CD4-positive, alpha-beta T cell treated with Interleukin-1 beta for 1 hour (primary cell): Measurements from ENCODE around the gene GGNBP2.
A peak's percentile ranks its signal among the peaks of the same experiment; 100 is the strongest.
"Not testable (repeated sequence)": the region's sequence is repeated elsewhere in the genome, so short reads cannot be mapped to it uniquely, and the experiment has no call there.

Experiments used
- DNase-seq, 2 donors: peaks; one replicate each; pipeline ENCODE4 v3.0.0-alpha.2; 2020 to 2022

GGNBP2 gene

GRCh38 chr17:36544307-36545076 lies at the start of gene GGNBP2:
Gene GGNBP2 (plus strand): TSS chr17:36544919. CDS start chr17:36545725, 806 bp downstream.
- peak; percentile 91 to 94 for DNase-seq

- DNase-seq = no peak
These were observed 49.6 kb upstream of the GGNBP2 start for GRCh38 chr17:36495076-36495578.

- DNase-seq = no peak
These were observed 48.5 kb upstream of the GGNBP2 start for GRCh38 chr17:36496018-36496789.

DNA sequence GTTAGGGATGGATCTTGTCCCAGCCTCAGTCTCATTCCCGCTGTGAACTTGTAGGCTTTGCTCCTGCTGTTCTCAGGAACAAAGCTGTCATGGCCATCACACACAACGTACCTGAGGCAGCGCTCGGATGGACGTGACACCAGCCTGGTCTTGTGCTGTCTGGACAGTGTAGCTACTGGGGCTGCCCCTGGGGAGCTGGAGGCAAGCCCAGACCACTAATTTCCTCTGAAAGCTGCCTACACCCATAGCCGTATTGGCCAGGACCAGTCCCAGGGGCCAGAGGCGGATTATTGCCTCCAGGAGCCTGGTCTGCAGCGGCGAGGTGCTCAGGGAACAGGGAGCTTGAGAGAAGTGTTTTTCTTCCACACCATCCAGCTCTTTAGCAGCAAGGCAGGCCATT lies 46.6 kb upstream of the GGNBP2 start:
- DNase-seq = no peak

GRCh38 chr17:36498560-36499300 lies 46.0 kb upstream of the GGNBP2 start:
- no peak for DNase-seq

DNA sequence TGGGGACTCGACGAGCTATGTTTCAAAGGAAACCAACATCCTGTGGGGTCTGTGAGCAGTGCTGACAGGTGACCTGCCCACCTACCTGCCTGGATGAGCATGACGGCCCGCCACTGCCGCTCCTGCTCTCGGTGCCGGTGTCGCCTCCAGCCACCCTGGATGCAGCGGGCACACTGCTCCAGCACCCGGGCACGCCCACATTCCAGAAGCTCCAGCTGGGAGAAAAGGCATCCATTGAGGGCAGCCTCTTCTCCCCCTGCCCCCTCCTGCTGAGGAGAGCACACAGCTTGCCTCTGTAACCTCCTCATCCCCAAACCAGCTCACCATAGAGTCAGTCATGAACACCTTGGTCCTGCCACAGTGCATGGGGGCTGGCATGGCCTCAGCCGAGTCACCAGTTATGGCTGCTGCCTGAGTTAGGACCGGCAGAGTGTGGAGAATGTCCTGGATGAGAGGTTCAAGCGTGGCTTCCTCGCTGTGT lies 43.9 kb upstream of the GGNBP2 start:
- DNase-seq = no peak

- DNase-seq = no peak
These were observed 43.4 kb upstream of the GGNBP2 start for GRCh38 chr17:36501351-36501750.

- DNase-seq = no peak
These were observed 42.8 kb upstream of the GGNBP2 start for GRCh38 chr17:36501963-36502362.

GRCh38 chr17:36503456-36504155 lies 41.1 kb upstream of the GGNBP2 start:
- no peak for DNase-seq

- DNase-seq = no peak
These were observed 40.6 kb upstream of the GGNBP2 start for GRCh38 chr17:36504156-36504545.

GRCh38 chr17:36505171-36505570 lies 39.5 kb upstream of the GGNBP2 start:
- DNase-seq = no peak

DNA sequence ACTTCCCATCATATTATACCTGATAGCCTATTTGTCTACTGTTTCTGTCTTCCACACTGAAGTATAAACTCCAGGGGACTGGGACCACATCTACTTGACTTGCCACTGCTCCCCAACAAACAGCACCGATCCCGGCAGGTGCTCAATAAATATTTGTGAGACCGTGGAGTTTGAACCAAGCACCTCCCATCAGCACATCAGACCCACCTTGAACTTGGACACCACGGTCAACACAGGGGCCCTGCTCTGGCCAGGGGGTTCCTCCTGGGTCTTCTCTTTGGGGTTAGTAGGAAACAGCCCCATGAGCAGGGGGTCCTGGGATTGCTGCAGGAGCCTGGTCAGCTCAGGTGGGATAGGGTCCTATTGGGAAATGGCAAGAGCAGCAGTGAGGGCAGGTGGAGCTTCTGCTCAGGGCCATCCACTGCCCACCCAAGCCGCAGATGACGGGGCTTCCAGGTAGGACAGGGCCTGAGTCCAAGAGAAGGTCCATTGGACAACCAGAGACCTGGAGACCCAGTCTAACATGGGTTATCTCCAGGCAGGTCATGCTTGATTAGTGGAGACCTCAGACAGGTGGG lies 38.4 kb upstream of the GGNBP2 start:
- no peak for DNase-seq

GRCh38 chr17:36506831-36507230 lies 37.9 kb upstream of the GGNBP2 start:
- DNase-seq = no peak

DNA sequence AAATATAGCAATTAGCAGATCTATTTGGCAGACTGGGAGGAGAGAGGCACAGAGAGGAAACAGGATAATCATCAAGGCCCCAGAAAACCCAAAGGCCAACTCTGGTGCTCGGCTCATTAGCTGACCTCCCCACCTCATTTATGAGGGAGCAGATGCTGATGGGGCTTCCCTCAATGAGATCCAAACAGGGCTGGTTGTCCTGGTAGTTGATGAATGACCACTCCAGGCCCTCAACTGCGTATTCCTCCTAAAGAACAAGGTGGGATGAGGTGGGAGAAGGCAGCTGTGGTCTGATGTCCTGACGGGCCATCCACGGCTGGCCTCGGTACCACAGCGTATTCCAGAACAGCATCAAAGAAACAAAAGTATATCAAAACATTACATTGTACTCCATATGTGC lies 37.5 kb upstream of the GGNBP2 start:
- DNase-seq = no peak

DNA sequence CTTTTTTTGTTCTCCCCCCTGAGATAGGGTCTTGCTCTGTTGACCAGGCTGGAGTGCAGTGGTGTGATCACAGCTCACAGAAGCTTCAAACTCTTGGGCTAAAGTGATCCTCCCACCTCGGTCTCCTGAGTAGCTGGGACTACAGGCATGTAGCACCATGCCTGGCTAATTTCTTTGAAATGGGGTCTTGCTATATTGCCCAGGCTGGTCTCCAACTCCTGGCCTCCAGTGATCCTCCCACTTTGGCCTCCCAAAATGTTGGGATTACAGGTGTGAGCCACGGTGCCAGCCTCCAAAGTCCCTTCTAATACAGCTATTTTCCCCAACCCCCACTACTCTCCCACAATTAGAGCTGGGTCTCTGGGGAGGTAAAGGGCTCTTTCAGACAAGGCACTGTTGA lies 36.3 kb upstream of the GGNBP2 start:
- not testable (repeated sequence) for DNase-seq

DNA sequence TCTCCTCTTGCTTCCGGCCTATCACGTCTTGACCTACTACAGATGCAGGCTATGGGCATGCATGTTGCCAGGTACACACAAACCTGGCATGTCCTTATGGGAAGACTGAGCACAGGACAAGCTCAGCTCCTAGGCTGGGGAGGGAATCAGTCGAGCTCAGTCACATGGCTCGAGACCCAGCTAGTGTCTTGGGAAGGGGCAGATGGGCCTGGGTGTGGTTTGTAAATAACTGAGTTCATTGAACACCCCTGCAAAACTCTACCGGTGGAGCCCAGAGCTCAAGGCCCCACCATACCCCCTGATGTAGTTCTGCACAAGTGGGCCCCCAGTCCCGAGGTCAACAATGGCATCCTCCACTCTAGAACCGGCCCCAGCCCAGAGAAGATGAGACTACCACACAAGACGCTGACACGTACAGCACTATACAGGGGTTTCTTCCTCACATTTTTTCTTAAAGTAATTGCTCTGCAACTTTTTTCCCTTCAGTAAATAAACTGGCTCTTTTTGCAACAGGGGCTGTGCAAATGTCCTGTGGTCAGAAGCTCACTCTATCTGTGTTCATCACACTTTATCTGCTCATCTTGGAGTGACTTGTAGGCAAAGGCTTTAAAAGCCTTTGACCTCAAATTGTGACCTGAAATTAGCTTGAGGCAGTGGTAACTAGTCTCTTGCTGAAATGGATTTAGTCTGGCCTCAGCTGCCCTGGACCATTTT lies 35.3 kb upstream of the GGNBP2 start:
- DNase-seq = no peak

DNA sequence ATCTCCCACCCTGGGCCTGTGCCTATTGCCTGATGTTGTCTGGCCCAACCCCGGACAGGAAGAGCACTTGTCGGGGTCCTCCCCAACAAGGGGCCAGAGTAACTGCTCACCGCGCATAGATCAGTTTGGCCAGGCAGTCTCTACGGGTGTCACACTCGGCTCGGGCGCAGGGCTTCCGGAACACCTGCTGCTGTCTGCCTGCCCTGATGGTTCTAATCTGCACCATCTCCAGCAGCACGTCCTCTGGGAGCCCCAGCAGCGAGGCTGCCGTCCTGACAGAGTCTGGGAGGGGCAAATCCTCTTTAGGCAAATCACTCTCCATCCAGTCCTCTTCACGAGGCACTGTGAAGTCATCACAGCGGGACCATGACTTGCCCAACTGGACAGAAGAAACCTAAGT lies 34.1 kb upstream of the GGNBP2 start:
- DNase-seq = no peak

DNA sequence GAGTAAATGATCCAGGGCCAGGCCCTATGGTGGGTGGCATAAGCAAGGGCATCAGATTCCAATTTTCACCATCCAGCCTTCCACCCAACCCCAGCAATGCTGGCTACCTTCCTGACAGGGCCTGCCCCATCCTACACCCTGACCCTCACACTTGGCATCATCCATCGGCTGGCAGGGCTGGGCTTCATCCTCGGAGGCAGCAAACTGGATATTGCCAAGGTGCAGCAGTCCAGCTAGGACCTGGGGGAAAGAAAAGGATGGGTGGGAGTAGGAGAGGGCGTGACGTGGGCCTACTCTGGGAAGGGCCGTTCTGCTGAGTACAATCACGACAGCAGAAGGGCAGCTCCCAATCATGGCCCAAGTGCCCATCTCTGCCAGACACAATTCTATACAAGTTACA lies 33.5 kb upstream of the GGNBP2 start:
- no peak for DNase-seq

GRCh38 chr17:36512641-36513040 lies 32.1 kb upstream of the GGNBP2 start:
- DNase-seq = no peak

DNA sequence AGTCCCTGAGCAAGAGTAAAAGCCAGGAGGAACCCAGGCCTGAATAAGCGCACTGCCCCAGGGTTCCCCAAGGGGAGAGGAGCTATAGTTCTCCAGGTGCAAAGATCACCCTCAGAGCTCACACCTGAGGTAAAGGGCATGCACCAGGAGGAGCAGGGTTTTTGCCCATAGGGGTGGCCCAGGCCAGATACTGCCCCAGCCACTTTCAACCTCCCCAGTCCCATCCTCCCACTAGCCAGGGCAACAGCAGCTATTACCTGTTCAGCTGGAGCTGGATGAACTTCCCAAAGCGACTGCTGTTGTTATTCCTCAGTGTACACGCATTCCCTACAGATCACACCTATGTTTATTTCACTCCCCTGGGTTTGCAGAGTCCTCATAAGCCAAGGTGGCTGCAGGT lies 29.9 kb upstream of the GGNBP2 start:
- DNase-seq = no peak

DNA sequence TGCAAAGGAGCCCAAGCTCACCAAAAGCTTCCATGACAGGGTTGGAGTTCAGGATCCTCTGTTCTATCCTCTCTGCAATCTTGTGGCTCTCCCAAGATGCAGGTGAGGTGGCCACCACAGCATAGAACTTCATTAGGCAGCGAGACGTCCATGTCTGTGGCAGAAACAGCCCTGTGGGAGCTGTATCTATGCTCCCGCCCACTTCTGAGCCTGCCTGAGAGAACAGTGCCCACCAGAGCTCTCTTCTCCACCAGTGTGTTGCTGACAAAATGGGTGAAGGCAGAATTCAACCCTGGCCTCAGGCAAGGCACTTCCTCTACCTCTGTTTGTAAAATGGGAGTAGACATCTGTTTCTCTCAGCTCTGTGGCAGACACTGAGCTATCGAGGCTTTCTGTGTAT lies 28.9 kb upstream of the GGNBP2 start:
- no peak for DNase-seq

- no peak for DNase-seq
These were observed 21.6 kb upstream of the GGNBP2 start for GRCh38 chr17:36523113-36523512.
